Fibroblast of lung (primary cell): ENCODE data around the gene ZNF324B. TPM values are rescaled to one million over a fixed set of nuclear protein-coding genes. Genes with fewer than 3 reads are reported as not detected.

Experiments used
- DNase-seq, 2 donors: peaks; one replicate each; pipeline versions ENCODE4 v3.0.0 to v3.0.0-alpha.2; 2010; ENCODE audit warnings: low read depth in 2 of 2
- H2AFZ ChIP-seq: 2 replicates; pipeline ENCODE4 v1.5.1; 2012; ENCODE audit warnings: low read length, control low read depth, inconsistent platforms
- H3K27ac ChIP-seq: 2 replicates; pipeline ENCODE4 v1.5.1; 2011; ENCODE audit warnings: low read length, control low read depth; ENCODE audit not compliant: insufficient read depth
- H3K27me3 ChIP-seq: 2 replicates; pipeline ENCODE4 v1.5.1; 2011; ENCODE audit warnings: mild to moderate bottlenecking, low read length; ENCODE audit not compliant: control insufficient read depth, insufficient read depth
- H3K36me3 ChIP-seq: 2 replicates; pipeline ENCODE4 v1.5.1; 2011; ENCODE audit warnings: low read length; ENCODE audit not compliant: control insufficient read depth, insufficient read depth
- H3K4me1 ChIP-seq: 2 replicates; pipeline ENCODE4 v1.5.1; 2011; ENCODE audit warnings: low read length; ENCODE audit not compliant: control insufficient read depth, insufficient read depth; ENCODE audit errors: extremely low read depth
- H3K4me2 ChIP-seq: 2 replicates; pipeline ENCODE4 v1.5.1; 2011; ENCODE audit warnings: low read length, control low read depth; ENCODE audit not compliant: insufficient read depth; ENCODE audit errors: extremely low read depth
- H3K4me3 ChIP-seq, 4 experiments: fragments of 200-600 bp in 1 of 4; sonication (generic) in 1 of 4; replicated peaks in 1 of 4; 2 replicates each; pipeline ENCODE4 v1.5.1; 2011 to 2016; ENCODE audit warnings: low read length in 4 of 4, low read depth in 3 of 4, mild to moderate bottlenecking in 3 of 4, control low read depth in 2 of 4, inconsistent platforms in 1 of 4, mixed read lengths in 1 of 4; ENCODE audit not compliant: insufficient read depth in 1 of 4; ENCODE audit errors: control extremely low read depth in 1 of 4
- H3K79me2 ChIP-seq: 2 replicates; pipeline ENCODE4 v1.5.1; 2012; ENCODE audit warnings: mild to moderate bottlenecking, low read length, inconsistent platforms; ENCODE audit not compliant: control insufficient read depth, insufficient read depth
- H3K9ac ChIP-seq: 2 replicates; pipeline ENCODE4 v1.5.1; 2011; ENCODE audit warnings: mild to moderate bottlenecking, low read length, control low read depth; ENCODE audit not compliant: insufficient read depth
- H3K9me3 ChIP-seq: 2 replicates; pipeline ENCODE4 v1.5.1; 2012; ENCODE audit warnings: low read depth, low read length; ENCODE audit not compliant: control insufficient read depth, insufficient read depth
- H4K20me1 ChIP-seq: 2 replicates; pipeline ENCODE4 v1.5.1; 2011; ENCODE audit warnings: low read length; ENCODE audit not compliant: control insufficient read depth, insufficient read depth; ENCODE audit errors: extremely low read depth
- CTCF ChIP-seq, 2 donors: IDR thresholded peaks in 1 of 2; conservative IDR thresholded peaks in 1 of 2; 1 replicate in 1 of 2; 2 replicates in 1 of 2; pipeline ENCODE4 v1.5.1; 2011 to 2012; ENCODE audit warnings: low read length in 2 of 2, control low read depth in 1 of 2, inconsistent platforms in 1 of 2, low read depth in 1 of 2, mild to moderate bottlenecking in 1 of 2
- EZH2 ChIP-seq: IDR thresholded peaks from 2 replicates; pipeline ENCODE4 v1.5.1; 2012; ENCODE audit warnings: low read length, control low read depth, mild to moderate bottlenecking; ENCODE audit errors: missing control alignments
- polyA plus RNA-seq, 2 donors: library from polyadenylated mRNA; depleted of rRNA in 1 of 2; stranded (reverse) in 1 of 2; unstranded in 1 of 2; fragments of >200 nt; gene quantifications; 2 replicates each; pipeline ENCODE4 v1.2.1, GENCODE V29; 2011 to 2012; ENCODE audit warnings: missing spikeins in 1 of 2
- total RNA-seq: library from RNA; depleted of rRNA; stranded (reverse); fragments of >200 nt; gene quantifications from 2 replicates; pipeline ENCODE4 v1.2.1, GENCODE V29; 2014

The ZNF324B gene
- total and polyA plus RNA-seq, 2 donors (not counting 1 experiment from before 2014, with no cell fraction given): 2.1 to 8.9 TPM

GRCh38 chr19:58475714-58476497 is 24.5 kb downstream of the ZNF324B start, which contains the start of gene ZNF446:
ZNF446 (plus strand) TSS chr19:58476352; CDS start chr19:58477219, 867 bp downstream.
- Histone ChIP-seq H3K27ac (peak within 1 kb of the TSS; percentile 98), H3K27me3 (no peaks in the 10 kb centered on the region), H3K4me1 (peaks cover 18% of the 10 kb centered on the region), H4K20me1 (no peaks in the 10 kb centered on the region), H2AFZ (peak within 1 kb of the TSS; percentile 83), H3K9ac (peak within 1 kb of the TSS; percentile 88), H3K9me3 (no peaks in the 10 kb centered on the region), H3K4me2 (peak within 1 kb of the TSS; percentile 97), H3K36me3 (peaks cover 13% of the 10 kb centered on the region), H3K4me3 (peak within 1 kb of the TSS; percentile 59 to 75 (median 68)), H3K79me2 (no peaks in the 10 kb centered on the region)
- peak; percentile 96 to 98 for DNase-seq
- TF ChIP-seq CTCF (conservative IDR thresholded peaks at IDR 0.05 in 1 of 2, IDR thresholded peaks at IDR 0.05 in 1 of 2; ENCODE audit: low read depth in 1 of 2, low read length in 2 of 2): no peak
- TF ChIP-seq EZH2: no peak

DNA sequence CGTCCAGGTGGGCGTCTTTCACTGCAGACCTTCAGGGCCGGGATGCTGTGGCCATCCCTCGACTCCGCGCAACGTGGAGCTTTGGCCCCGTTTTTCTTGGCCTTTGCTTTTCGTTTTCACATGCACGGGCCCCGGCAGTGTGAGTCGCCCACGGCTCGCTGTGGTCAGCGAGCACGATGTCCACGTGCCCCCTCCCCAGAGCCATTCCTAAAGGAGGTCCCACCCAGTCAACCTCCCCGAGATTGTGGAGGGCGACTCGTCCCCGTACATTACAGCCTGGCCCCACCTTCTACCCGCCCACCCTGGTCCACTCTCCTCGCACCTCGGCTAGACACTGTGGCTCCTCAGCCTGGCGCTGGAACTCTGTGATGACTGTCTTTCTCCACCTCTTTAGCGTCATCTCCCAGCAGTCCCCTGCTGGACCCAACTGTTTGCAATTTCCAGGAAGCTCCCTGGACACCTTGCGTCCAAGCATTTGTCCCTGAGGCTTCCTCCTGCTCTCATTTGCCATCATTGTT is 25.1 kb downstream of the ZNF324B start:
- TF ChIP-seq CTCF (conservative IDR thresholded peaks at IDR 0.05 in 1 of 2, IDR thresholded peaks at IDR 0.05 in 1 of 2; ENCODE audit: low read depth in 1 of 2, low read length in 2 of 2) (no peak), EZH2 (no peak)
- Histone ChIP-seq H3K4me3 (peak overlapping the region; percentile 59 to 75 (median 68)), H3K27me3 (no peaks in the 10 kb centered on the region), H3K27ac (peak overlapping the region; percentile 98), H3K36me3 (peaks cover 13% of the 10 kb centered on the region), H3K4me1 (peaks cover 18% of the 10 kb centered on the region), H4K20me1 (no peaks in the 10 kb centered on the region), H3K9ac (peak overlapping the region; percentile 88), H3K4me2 (peak overlapping the region; percentile 97), H2AFZ (peak overlapping the region; percentile 83), H3K79me2 (no peaks in the 10 kb centered on the region), H3K9me3 (no peaks in the 10 kb centered on the region)
- peak in 1 of 2 donors; percentile 18 for DNase-seq

GRCh38 chr19:58477130-58477529 is 25.7 kb downstream of the ZNF324B start:
- peak overlapping the region in 1 of 4 experiments; percentile 59 for H3K4me3 ChIP-seq
- H3K4me2 ChIP-seq: peak overlapping the region; percentile 97

More at GRCh38 chr19:58477130-58477529, 25.7 kb downstream of the ZNF324B start:
- DNase-seq: no peak
- Histone ChIP-seq H2AFZ (no peak overlapping the region), H3K79me2 (no peaks in the 10 kb centered on the region), H3K9me3 (no peaks in the 10 kb centered on the region), H3K9ac (no peak overlapping the region), H4K20me1 (no peaks in the 10 kb centered on the region), H3K36me3 (peaks cover 9% of the 10 kb centered on the region), H3K4me1 (peaks cover 18% of the 10 kb centered on the region), H3K27ac (peak overlapping the region; percentile 98), H3K27me3 (no peaks in the 10 kb centered on the region)
- TF ChIP-seq CTCF (conservative IDR thresholded peaks at IDR 0.05 in 1 of 2, IDR thresholded peaks at IDR 0.05 in 1 of 2; ENCODE audit: low read depth in 1 of 2, low read length in 2 of 2) (no peak), EZH2 (no peak)
